Measurements from ENCODE around the gene KRTAP5-3.

GRCh38 chr11:1560649-1561251, 47.5 kb downstream of the KRTAP5-3 start:
- TF ChIP-seq SP1 (IDR thresholded peaks at IDR 0.05) (no peak), BHLHE40 (IDR thresholded peaks at IDR 0.05; ENCODE audit: borderline replicate concordance) (no peak)

Data from HEK293T (cell line).